ENCODE results near the gene ANKRD28.
"Not testable (repeated sequence)": the region's sequence is repeated elsewhere in the genome, so short reads cannot be mapped to it uniquely, and the experiment has no call there.

ANKRD28 gene

DNA sequence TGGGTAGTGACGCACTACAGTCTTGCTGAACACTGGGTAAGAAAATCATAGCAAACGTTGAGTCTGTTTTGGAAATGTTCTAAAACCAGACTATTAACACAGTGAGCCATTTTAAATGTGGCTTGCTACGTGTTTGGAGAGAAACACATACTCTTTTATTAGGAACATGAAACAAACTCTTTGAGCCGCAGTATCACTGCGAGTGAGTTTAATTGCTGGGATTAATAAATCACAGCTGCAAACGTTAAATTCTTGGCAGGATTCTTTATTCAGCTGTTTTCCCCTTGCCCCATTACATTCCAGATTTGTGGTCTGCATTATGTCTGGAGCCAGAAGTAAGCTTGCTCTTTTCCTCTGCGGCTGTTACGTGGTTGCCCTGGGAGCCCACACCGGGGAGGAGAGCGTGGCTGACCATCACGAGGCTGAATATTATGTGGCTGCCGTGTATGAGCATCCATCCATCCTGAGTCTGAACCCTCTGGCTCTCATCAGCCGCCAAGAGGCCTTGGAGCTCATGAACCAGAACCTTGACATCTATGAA is 162.6 kb downstream of the ANKRD28 start:
- no peak for DNase-seq (ENCODE audit: low spot score)

DNA sequence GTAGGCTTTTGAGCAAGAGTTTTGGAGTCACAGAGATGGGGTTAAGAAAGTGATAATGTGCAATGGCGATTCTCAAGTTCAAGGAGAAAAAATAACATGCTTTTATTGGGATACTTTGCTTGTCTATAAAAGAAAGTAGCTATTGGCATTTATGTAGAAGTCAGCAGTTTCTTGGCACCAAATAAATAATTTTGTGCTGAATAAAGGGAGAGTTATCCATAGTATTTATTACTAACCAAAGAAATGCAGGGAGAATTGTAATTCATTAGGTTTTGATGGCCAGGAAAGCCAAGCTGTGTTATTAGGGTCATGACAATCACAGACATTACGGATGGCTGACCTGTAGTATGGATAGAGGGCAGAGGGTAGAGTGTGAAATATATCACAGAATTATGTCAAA is 163.1 kb downstream of the ANKRD28 start:
- no peak for DNase-seq (ENCODE audit: low spot score)

DNA sequence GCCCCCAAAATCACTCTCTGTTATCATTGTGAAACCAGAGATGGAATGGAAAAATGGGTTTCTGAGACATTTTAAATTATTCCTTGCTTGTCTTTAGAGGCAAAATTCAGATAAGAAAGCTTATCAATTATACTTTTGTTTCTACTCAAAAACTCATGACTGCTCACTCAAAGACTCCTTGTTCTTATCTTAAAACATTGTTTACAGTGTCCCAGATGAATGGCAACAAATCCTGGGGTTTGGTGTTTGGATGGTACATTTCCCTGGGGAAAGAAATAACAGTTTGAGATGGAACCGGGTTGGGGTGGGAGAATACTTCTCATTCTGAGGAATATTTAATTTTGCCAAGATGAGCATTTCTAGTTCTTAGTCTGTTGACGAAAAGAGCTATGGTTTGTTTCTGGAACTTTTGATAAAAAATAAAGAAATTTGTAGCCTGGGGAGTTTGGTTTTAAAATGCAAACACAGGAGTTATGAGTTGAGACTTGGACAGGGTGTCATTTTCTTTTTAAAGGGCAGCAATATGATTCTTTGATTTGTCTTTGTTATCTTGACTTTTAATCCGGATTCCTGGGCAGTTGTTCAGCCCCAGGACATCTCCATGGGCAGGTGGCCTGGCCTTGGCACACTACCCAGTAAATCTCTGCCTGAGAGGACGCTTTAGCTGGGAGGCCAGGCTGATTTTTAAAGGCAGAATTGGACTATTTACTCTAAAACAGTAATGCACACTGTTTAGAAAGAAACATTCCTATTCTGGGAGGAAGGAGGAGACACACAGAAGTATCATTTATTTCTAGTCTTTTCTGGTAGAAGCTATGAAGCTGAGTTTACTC is 163.8 kb downstream of the ANKRD28 start:
- DNase-seq (ENCODE audit: low spot score) = no peak

DNA sequence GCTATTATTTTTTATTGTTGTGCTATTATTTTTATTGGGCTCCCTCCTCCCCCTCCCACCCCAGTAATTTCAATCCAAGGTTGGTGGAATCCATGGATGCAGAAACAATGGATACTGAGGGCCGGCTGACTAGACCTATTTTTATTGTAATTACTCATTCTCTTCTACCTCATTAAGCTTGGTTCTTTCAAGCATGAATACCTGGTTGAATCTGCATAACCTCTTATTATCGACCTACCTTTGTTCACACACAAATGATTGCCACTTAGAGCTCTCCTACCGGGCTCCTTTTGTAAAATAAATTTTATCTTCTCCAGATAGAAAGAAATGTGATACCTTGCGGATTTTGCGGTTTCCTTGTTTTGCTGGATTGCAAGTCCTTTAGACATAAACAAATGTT is 164.6 kb downstream of the ANKRD28 start:
- no peak for DNase-seq (ENCODE audit: low spot score)

DNA sequence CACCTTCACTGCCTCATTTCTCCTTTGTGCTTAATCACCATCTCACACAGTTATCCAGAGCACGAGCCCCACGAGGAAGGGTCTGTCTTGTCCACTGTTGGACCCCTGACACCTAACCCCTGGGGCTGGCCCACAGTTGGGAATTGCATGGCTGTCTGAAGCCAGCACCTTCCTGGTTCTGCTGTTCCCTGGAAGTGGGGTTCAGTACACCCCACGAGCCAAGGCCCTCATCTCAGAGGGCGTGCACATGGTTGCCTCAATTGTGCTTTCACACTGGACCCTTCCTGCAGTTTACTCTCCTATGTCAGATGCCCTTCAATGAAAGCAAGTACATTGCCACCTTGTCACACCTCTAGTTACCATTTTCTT is 165.6 kb downstream of the ANKRD28 start:
- DNase-seq (ENCODE audit: low spot score) = no peak

DNA sequence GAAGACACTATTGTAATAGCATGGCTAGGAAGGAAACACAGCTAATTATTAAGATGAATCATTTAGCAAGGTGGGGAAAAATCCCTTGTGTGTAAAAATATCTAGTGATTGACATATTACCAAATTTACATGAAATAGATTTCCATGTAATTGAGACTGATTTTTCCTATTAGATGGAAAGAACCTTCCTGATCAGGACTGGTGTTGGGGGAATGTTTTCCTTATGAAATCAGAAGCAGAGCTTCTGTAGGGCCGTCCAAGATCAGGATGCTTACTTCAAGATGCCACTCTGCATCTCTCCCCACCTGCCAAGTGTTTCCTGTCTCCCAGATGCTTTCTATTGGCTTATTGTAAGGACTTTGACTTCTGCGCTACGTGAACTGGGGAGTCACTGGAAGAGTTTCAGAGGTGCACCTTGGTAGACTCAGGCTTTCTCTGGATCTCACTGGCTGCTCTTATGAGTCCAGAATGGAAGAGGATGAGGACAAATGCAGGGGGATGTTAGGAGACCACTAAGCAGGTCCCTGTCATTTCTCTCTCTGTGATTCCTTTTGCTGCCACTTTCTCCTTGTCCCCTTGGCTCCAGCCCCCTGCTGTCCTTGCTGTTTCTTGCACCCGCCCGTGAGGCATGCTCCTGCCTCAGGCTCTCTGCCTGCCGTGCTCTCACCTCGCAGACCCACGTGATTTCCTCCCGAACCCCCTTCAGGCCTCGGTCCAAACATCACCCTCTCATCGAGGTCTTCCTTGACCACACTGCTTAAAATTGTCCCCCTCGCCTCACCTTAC is 166.2 kb downstream of the ANKRD28 start:
- DNase-seq (ENCODE audit: low spot score) = no peak

DNA sequence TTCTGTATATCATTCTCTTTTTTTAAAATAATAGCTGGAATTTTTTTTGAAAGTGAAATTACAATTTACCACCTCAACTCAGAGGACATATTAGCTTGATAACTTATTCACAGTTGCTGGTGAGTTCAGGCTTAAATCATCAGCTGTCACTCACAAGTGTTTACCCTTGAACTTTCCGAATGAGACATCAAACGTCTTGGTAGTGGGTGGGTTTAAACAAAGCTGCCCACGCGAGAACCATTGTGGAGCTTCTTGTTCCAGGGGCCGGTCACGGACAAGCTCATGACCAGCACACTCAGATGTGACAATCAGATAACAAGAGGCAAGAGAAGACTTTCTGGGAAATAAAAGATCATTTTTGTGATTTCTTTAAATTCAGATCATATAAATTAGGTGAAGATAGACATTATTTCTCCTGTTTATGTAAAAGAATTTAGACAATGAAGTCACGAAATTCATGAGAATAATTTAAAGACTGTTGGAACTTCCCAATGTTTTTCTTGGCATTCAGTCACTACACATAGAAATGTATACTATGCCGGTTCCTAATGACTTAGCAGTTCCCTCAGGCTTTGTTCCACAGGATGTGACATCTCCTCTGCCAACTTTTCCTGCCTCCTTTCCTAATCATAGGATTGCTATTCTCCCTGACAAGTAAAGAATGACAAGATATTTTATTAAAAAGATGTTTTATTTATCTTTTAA is 167.0 kb downstream of the ANKRD28 start:
- peak; percentile 65 for DNase-seq (ENCODE audit: low spot score)

DNA sequence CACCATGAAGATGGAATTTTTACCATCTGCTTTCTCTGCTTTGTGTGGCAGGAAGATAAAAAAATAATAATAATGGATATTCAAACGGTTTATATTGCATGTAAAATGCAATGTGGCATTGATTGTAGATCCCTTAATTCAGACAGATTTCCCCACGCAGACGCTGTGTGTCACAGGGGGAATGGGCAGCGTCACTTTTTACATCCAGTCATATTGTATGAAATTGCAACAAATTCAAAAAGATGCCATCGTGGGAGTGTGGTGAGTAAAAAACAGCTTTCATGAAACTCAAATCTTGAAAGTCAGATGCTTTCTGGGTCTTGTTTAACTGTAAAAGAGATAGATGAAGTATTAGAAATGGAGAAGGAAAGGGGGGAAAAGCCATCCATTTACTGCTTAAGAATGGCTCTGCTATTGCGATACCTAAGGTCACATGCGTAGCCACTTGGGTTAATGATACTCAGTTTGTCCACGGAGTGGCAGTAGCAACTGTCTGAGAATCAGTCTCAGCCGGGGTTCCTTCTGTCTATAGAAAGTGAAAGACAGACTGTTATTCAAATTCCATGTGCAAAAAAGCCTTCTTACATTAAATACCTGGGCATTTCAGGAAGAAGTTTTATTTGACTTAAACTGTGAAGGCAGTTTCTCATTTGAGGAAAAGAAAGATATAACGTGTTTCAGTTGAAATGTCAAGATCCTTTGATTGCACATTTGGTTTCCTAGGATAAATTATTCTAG is 167.8 kb downstream of the ANKRD28 start:
- DNase-seq (ENCODE audit: low spot score) = peak; percentile 84

DNA sequence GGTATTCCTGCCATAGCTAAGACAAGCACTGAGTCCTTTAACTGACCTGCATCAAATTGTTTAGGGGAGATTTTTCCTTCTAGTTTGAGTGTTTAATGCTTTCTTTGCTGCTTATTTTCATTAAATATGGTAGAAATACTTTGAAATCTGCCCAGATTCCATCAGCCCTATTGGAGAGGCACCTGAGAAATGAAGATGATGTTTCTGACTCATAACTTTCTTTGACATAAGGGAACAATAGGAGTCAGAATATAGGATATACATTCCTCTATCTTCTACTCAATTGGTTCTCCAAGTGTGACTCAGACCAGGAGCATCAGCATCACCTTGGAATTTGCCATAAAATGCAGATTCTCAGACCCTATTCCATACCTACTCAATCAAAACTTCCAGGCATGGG is 168.8 kb downstream of the ANKRD28 start:
- DNase-seq (ENCODE audit: low spot score) = no peak

DNA sequence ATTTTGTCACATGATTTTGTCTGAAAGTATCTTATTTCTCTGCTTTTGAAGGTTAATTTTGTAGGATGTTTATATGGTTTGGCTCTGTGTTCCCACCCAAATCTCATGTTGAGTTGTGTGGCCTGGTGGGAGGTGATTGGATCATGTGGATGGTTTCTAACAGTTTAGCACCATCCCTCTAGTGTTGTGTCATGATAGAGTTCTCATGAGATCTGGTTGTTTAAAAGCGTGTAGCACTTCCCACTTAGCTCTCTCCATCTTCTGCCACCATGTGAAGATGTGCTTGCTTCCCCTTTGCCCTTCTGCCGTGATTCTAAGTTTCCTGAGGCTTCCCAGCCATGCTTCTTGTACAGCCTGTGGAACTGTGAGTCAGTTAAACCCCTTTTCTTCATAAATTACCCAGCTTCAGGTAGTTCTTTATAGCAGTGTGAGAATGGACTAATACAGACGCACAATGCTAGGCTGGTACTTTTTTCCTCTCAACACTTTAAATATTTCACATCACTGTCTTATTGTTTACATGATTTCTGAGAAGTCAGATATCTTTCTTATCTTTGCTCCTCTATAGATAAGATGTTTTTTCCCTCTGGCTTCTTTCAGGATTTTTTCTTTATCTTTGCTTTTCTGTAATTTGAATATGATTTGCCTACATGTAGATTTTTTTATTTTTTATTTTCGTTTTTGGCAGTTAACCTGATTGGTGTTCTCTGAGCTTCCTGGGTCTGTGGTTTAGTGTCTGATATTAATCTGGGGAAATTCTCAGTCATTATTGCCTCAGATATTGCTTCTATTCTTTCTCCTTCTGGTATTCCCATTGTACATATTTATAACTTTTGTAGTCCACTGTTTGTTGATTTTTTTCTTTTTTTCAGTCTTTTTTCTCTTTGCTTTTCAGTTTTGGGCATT is 174.0 kb downstream of the ANKRD28 start:
- no peak for DNase-seq (ENCODE audit: low spot score)

DNA sequence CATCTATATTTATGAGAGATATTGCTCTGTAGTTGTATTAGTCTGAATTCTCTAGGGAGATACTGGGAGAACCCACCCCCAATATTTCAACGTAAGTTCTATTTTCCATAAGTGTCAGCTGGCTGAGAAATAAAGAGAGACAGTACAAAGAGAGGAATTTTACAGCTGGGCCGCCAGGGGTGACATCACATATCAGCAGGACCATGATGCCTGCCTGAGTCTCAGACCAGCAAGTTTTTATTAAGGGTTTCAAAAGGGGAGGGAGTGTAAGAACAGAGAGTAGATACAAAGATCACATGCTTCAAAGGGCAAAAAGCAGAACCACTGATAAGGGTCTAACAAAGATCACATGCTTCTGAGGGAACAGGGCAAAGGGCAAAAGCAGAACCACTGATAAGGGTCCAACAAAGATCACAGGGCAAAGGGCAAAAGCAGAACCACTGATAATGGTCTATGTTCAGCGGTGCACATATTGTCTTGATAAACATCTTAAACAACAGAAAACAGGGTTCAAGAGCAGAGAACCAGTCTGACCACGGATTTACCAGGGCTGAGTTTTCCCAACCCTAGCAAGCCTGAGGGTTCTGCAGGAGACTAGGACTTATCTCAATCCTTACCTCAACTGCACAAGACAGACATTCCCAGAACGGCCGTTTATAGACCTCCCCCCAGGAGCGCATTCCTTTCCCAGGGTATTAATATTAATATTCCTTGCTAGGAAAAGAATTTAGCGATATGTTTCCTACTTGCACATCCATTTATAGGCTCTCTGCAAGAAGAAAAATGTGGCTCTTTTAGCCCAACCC is 177.9 kb downstream of the ANKRD28 start:
- not testable (repeated sequence) for DNase-seq (ENCODE audit: low spot score)
